Stomach (tissue), 9 donors: ENCODE measurements around the gene RAB6A. TPM values are rescaled to one million over a fixed set of nuclear protein-coding genes. Genes with fewer than 3 reads are reported as not detected.

Experiments
- DNase-seq, 2 donors: peaks; one replicate each; pipeline versions ENCODE4 v3.0.0 to v3.0.0-alpha.2; 2013 to 2019
- H3K27ac ChIP-seq, 5 donors: fragments of 200-600 bp in 4 of 5; sonication (generic) in 4 of 5; one replicate each; pipeline ENCODE4 v1.5.1; 2013 to 2019; ENCODE audit warnings: mild to moderate bottlenecking in 1 of 5, moderate library complexity in 1 of 5
- H3K27me3 ChIP-seq, 3 donors: fragments of 200-600 bp; sonication (generic); one replicate each; pipeline ENCODE4 v1.5.1; 2017 to 2019; ENCODE audit warnings: mixed run types in 1 of 3
- H3K36me3 ChIP-seq, 4 donors: fragments of 200-600 bp; sonication (generic); 1 replicate in 3 of 4; 2 replicates in 1 of 4; pipeline ENCODE4 v1.5.1; 2016 to 2019
- H3K4me1 ChIP-seq, 4 donors: fragments of 200-600 bp; sonication (generic); one replicate each; pipeline ENCODE4 v1.5.1; 2016 to 2019
- H3K4me3 ChIP-seq, 4 donors: fragments of 200-600 bp; sonication (generic) in 3 of 4; one replicate each; pipeline ENCODE4 v1.5.1; 2016 to 2019; ENCODE audit warnings: mild to moderate bottlenecking in 1 of 4
- H3K9me3 ChIP-seq, 4 donors: fragments of 200-600 bp; sonication (generic); one replicate each; pipeline ENCODE4 v1.5.1; 2016 to 2019
- CTCF ChIP-seq, 7 experiments: fragments of 450-650 bp in 4 of 7; fragments of 200-600 bp in 3 of 7; sonication (generic) in 3 of 7; IDR thresholded peaks; one replicate each; pipeline ENCODE4 v1.5.1; 2016 to 2019; ENCODE audit warnings: antibody characterized with exemption in 7 of 7, control low read depth in 2 of 7, mild to moderate bottlenecking in 1 of 7
- EP300 ChIP-seq: sonication (generic); formaldehyde crosslinking; IDR thresholded peaks from one replicate; pipeline ENCODE4 v1.6.1; 2017; ENCODE audit warnings: antibody characterized with exemption
- POLR2A ChIP-seq, 4 donors: fragments of 450-650 bp; IDR thresholded peaks; one replicate each; pipeline ENCODE4 v1.6.1; 2016; ENCODE audit warnings: antibody characterized with exemption in 4 of 4, control low read depth in 2 of 4, mild to moderate bottlenecking in 1 of 4, moderate library complexity in 1 of 4
- POLR2AphosphoS5 ChIP-seq, 3 donors: sonication (generic); formaldehyde crosslinking; IDR thresholded peaks; one replicate each; pipeline ENCODE4 v1.6.1; 2016; ENCODE audit warnings: antibody characterized with exemption in 3 of 3
- WGBS, 5 donors: extraction: QIAGEN DNeasy Blood & Tissue Kit in 3 of 5; methylation state at CpG; one replicate each; pipeline versions ENCODE4 v1.1.5 to v1.1.7; 2013 to 2018; 5-methylcytosine and 5-hydroxymethylcytosine counted together
- intact Hi-C: fragments of 100-400 bp; cut with DNase I; formaldehyde crosslinking; loops from one replicate; pipeline ENCODE4 v1.15.1; 2023; ENCODE audit warnings: low total_unique reads
- polyA plus RNA-seq, 3 donors: library from polyadenylated mRNA; stranded (reverse); fragments of 200-250 nt; gene quantifications; one replicate each; pipeline ENCODE4 v1.2.3, GENCODE V29; 2013
- total RNA-seq, 5 donors: library from RNA; depleted of rRNA; stranded (reverse); fragments of >200 nt; gene quantifications; one replicate each; pipeline versions ENCODE4 v1.1.0 to v1.2.3, GENCODE V29; 2014 to 2016
- donor health status: healthy with polysubstance abuse.
- donor health status: Bipolar disorder and iron deficiency.
- donor health status: healthy.

The RAB6A gene
- total and polyA plus RNA-seq, 8 donors, result 34.7 to 373 (median 70.8) TPM

- H3K27ac ChIP-seq, result no peak overlapping the region
- no peaks in the 10 kb centered on the region for H3K9me3 ChIP-seq
- DNase-seq, result no peak
- no peak for TF ChIP-seq CTCF (IDR thresholded peaks at IDR 0.05)
- no peak for TF ChIP-seq POLR2A (IDR thresholded peaks at IDR 0.05)
- no peak for TF ChIP-seq POLR2AphosphoS5 (IDR thresholded peaks at IDR 0.05)
- no peak for TF ChIP-seq EP300
- peaks cover 0 to 11% (median 5%) of the 10 kb centered on the region in 4 donors for H3K4me1 ChIP-seq
- intact Hi-C loops, result no loop called here
- no peak overlapping the region for H3K4me3 ChIP-seq
- no peaks in the 10 kb centered on the region for H3K27me3 ChIP-seq
- 59 to 86% (median 73%) methylated on average over 1 of the region's 1 CpG for WGBS, 5 donors
- peaks cover 0 to 7% (median 0%) of the 10 kb centered on the region in 4 donors for H3K36me3 ChIP-seq
Observed at GRCh38 chr11:73667891-73668290, 93.0 kb downstream of the RAB6A start.

GRCh38 chr11:73664877-73665276 lies 96.0 kb downstream of the RAB6A start:
- peaks cover 12 to 22% (median 17%) of the 10 kb centered on the region in 4 donors for H3K4me1 ChIP-seq
- H3K9me3 ChIP-seq, result no peaks in the 10 kb centered on the region
- no peak overlapping the region for H3K27ac ChIP-seq
- TF ChIP-seq EP300 (no peak), POLR2A (IDR thresholded peaks at IDR 0.05) (no peak), POLR2AphosphoS5 (IDR thresholded peaks at IDR 0.05) (no peak), CTCF (IDR thresholded peaks at IDR 0.05) (no peak)
- H3K36me3 ChIP-seq, result peaks cover 0 to 7% (median 0%) of the 10 kb centered on the region in 4 donors
- H3K27me3 ChIP-seq, result no peaks in the 10 kb centered on the region
- intact Hi-C loops, result no loop called here
- no peak for DNase-seq
- no peak overlapping the region for H3K4me3 ChIP-seq

- Histone ChIP-seq H3K9me3 (no peaks in the 10 kb centered on the region), H3K4me3 (no peak overlapping the region), H3K27ac (no peak overlapping the region), H3K36me3 (peaks cover 0 to 1% (median 0%) of the 10 kb centered on the region in 4 donors), H3K27me3 (no peaks in the 10 kb centered on the region), H3K4me1 (peaks cover 12 to 24% (median 17%) of the 10 kb centered on the region in 4 donors)
- DNase-seq, result no peak
- 69 to 81% (median 77%) methylated on average over 3 of the region's 3 CpGs for WGBS, 5 donors
- TF ChIP-seq POLR2A (IDR thresholded peaks at IDR 0.05) (no peak), CTCF (IDR thresholded peaks at IDR 0.05) (no peak), POLR2AphosphoS5 (IDR thresholded peaks at IDR 0.05) (no peak), EP300 (no peak)
- intact Hi-C loops, result no loop called here
Observed at GRCh38 chr11:73663604-73664495, 97.0 kb downstream of the RAB6A start.

- DNase-seq, result no peak
- intact Hi-C loops, result no loop called here
Observed at GRCh38 chr11:73662445-73663157, 98.3 kb downstream of the RAB6A start.

More at GRCh38 chr11:73662445-73663157, 98.3 kb downstream of the RAB6A start:
- Histone ChIP-seq H3K4me1 (peaks cover 12 to 24% (median 17%) of the 10 kb centered on the region in 4 donors), H3K27ac (no peak overlapping the region), H3K4me3 (no peak overlapping the region), H3K9me3 (no peaks in the 10 kb centered on the region), H3K36me3 (no peaks in the 10 kb centered on the region), H3K27me3 (no peaks in the 10 kb centered on the region)
- WGBS, 5 donors, result 90 to 95% (median 92%) methylated on average over 3 of the region's 3 CpGs
- TF ChIP-seq POLR2A (IDR thresholded peaks at IDR 0.05) (no peak), POLR2AphosphoS5 (IDR thresholded peaks at IDR 0.05) (no peak), EP300 (no peak), CTCF (IDR thresholded peaks at IDR 0.05) (no peak)
